HEK293 (cell line): ENCODE results near the gene EXOG.

Experiments used
- CTCF ChIA-PET: fragments of 350-600 bp; formaldehyde crosslinking; extraction: SDS; loops from one replicate; lab custom pipeline; 2021; ENCODE audit warnings: antibody characterized with exemption; lab: Yijun Ruan, JAX
- POLR2A ChIA-PET: fragments of 300-600 bp; formaldehyde crosslinking; extraction: SDS; loops from one replicate; lab custom pipeline; 2020; ENCODE audit warnings: antibody characterized with exemption, inconsistent platforms; lab: Yijun Ruan, JAX
- H3K27ac ChIP-seq: fragments of 200-500 bp; sonication (Bioruptor generic); 2 replicates; pipeline ENCODE4 v1.5.1; 2014; ENCODE audit warnings: low read depth, low read length, control low read depth, inconsistent platforms; ENCODE audit errors: extremely low read depth
- H3K36me3 ChIP-seq, 2 experiments: fragments of 200-500 bp in 1 of 2; sonication (Bioruptor generic) in 1 of 2; 1 replicate in 1 of 2; 2 replicates in 1 of 2; pipeline ENCODE4 v1.5.1; 2014 to 2017; ENCODE audit warnings: inconsistent platforms in 2 of 2, low read length in 2 of 2; ENCODE audit not compliant: control insufficient read depth in 2 of 2, insufficient read depth in 1 of 2
- H3K4me1 ChIP-seq: fragments of 200-500 bp; sonication (Bioruptor generic); 2 replicates; pipeline ENCODE4 v1.5.1; 2014; ENCODE audit warnings: mild to moderate bottlenecking, low read length, inconsistent platforms; ENCODE audit not compliant: control insufficient read depth, insufficient read depth
- H3K4me3 ChIP-seq: 2 replicates; pipeline ENCODE4 v1.5.1; 2011; ENCODE audit warnings: low read depth, mild to moderate bottlenecking, control low read depth, low read length, moderate library complexity
- H3K9me3 ChIP-seq: fragments of 200-500 bp; sonication (Bioruptor generic); 2 replicates; pipeline ENCODE4 v1.5.1; 2014; ENCODE audit warnings: low read depth, low read length, inconsistent platforms; ENCODE audit not compliant: control insufficient read depth, insufficient read depth
- EGR2 ChIP-seq: fragments of 450-650 bp; formaldehyde crosslinking; IDR thresholded peaks from 2 replicates; pipeline ENCODE4 v1.5.1; 2016; ENCODE audit warnings: low read depth, missing biosample characterization, missing genetic modification characterization
- GFI1B ChIP-seq: fragments of 450-650 bp; formaldehyde crosslinking; IDR thresholded peaks from 2 replicates; pipeline ENCODE4 v1.5.1; 2016; ENCODE audit warnings: missing biosample characterization, missing genetic modification characterization
- GLIS1 ChIP-seq: fragments of 450-650 bp; formaldehyde crosslinking; IDR thresholded peaks from 2 replicates; pipeline ENCODE4 v1.5.1; 2016; ENCODE audit warnings: missing biosample characterization, missing genetic modification characterization
- HOXA7 ChIP-seq: sonication (generic); formaldehyde crosslinking; IDR thresholded peaks from 2 replicates; pipeline ENCODE4 v1.8.1; 2022; ENCODE audit warnings: missing genetic modification reagents, borderline replicate concordance
- HOXD13 ChIP-seq: sonication (generic); formaldehyde crosslinking; IDR thresholded peaks from 2 replicates; pipeline ENCODE4 v1.8.0; 2022; ENCODE audit warnings: missing genetic modification reagents, borderline replicate concordance
- KLF1 ChIP-seq: fragments of 450-650 bp; formaldehyde crosslinking; IDR thresholded peaks from 2 replicates; pipeline ENCODE4 v1.5.1; 2016; ENCODE audit warnings: missing biosample characterization, missing genetic modification characterization
- KLF17 ChIP-seq: fragments of 450-650 bp; formaldehyde crosslinking; IDR thresholded peaks from 2 replicates; pipeline ENCODE4 v1.5.1; 2016; ENCODE audit warnings: missing biosample characterization, missing genetic modification characterization
- OSR2 ChIP-seq: fragments of 450-650 bp; formaldehyde crosslinking; IDR thresholded peaks from 2 replicates; pipeline ENCODE4 v1.5.1; 2016; ENCODE audit warnings: missing biosample characterization, missing genetic modification characterization
- PRDM10 ChIP-seq: fragments of 450-650 bp; formaldehyde crosslinking; IDR thresholded peaks from 2 replicates; pipeline ENCODE4 v1.5.1; 2016; ENCODE audit warnings: missing biosample characterization, missing genetic modification characterization
- PRDM6 ChIP-seq: fragments of 450-650 bp; formaldehyde crosslinking; IDR thresholded peaks from 2 replicates; pipeline ENCODE4 v1.5.1; 2017; ENCODE audit warnings: missing biosample characterization, missing genetic modification characterization
- RBAK ChIP-seq: fragments of 450-650 bp; formaldehyde crosslinking; IDR thresholded peaks from 2 replicates; pipeline ENCODE4 v1.5.1; 2016; ENCODE audit warnings: missing biosample characterization, missing genetic modification characterization
- YY1 ChIP-seq: fragments of 450-650 bp; formaldehyde crosslinking; IDR thresholded peaks from 2 replicates; pipeline ENCODE4 v1.5.1; 2018; ENCODE audit warnings: missing biosample characterization, missing genetic modification characterization
- ZFP3 ChIP-seq: fragments of 450-650 bp; formaldehyde crosslinking; IDR thresholded peaks from 2 replicates; pipeline ENCODE4 v1.5.1; 2016; ENCODE audit warnings: low read depth, missing biosample characterization, missing genetic modification characterization
- ZNF140 ChIP-seq: fragments of 450-650 bp; formaldehyde crosslinking; IDR thresholded peaks from 2 replicates; pipeline ENCODE4 v1.5.1; 2016; ENCODE audit warnings: missing biosample characterization, missing genetic modification characterization
- ZNF2 ChIP-seq: fragments of 450-650 bp; formaldehyde crosslinking; IDR thresholded peaks from 2 replicates; pipeline ENCODE4 v1.5.1; 2016; ENCODE audit warnings: missing biosample characterization, missing genetic modification characterization
- ZNF311 ChIP-seq: fragments of 450-650 bp; formaldehyde crosslinking; IDR thresholded peaks from 2 replicates; pipeline ENCODE4 v1.5.1; 2017; ENCODE audit warnings: missing biosample characterization, missing genetic modification characterization, borderline replicate concordance
- ZNF362 ChIP-seq: fragments of 450-650 bp; formaldehyde crosslinking; IDR thresholded peaks from 2 replicates; pipeline ENCODE4 v1.5.1; 2016; ENCODE audit warnings: missing biosample characterization, missing genetic modification characterization
- ZNF529 ChIP-seq: fragments of 450-650 bp; formaldehyde crosslinking; IDR thresholded peaks from 2 replicates; pipeline ENCODE4 v1.5.1; 2017; ENCODE audit warnings: missing genetic modification characterization, missing biosample characterization; ENCODE audit not compliant: insufficient replicate concordance
- ZNF561 ChIP-seq: fragments of 450-650 bp; IDR thresholded peaks from 2 replicates; pipeline ENCODE4 v1.5.1; 2018; ENCODE audit warnings: missing biosample characterization, missing genetic modification characterization, borderline replicate concordance
- ZNF596 ChIP-seq: fragments of 450-650 bp; IDR thresholded peaks from 2 replicates; pipeline ENCODE4 v1.5.0; 2018; ENCODE audit warnings: missing biosample characterization, mild to moderate bottlenecking, missing genetic modification characterization, moderate library complexity
- ZNF658 ChIP-seq: fragments of 450-650 bp; formaldehyde crosslinking; IDR thresholded peaks from 2 replicates; pipeline ENCODE4; 2016; ENCODE audit warnings: missing biosample characterization, missing genetic modification characterization
- ZSCAN18 ChIP-seq: fragments of 450-650 bp; formaldehyde crosslinking; IDR thresholded peaks from 2 replicates; pipeline ENCODE4 v1.5.1; 2016; ENCODE audit warnings: missing biosample characterization, missing genetic modification characterization

EXOG gene

GRCh38 chr3:38542401-38543298 is 46.5 kb downstream of the EXOG start:
- CTCF ChIA-PET, result no interaction called here
- Histone ChIP-seq H3K9me3 (no peaks in the 10 kb centered on the region), H3K36me3 (no peaks in the 10 kb centered on the region), H3K4me3 (no peak overlapping the region), H3K27ac (no peak overlapping the region), H3K4me1 (no peaks in the 10 kb centered on the region)
- POLR2A ChIA-PET, result no interaction called here
- TF ChIP-seq GLIS1 (tag by site-specific recombination) (peak; percentile 39), GFI1B (no peak)

- ChIA-PET POLR2A (no interaction called here), CTCF (interaction anchor here (1.6 kb wide), 1 partner anchor 109 kb away, joined by 3 read pairs; no protein-coding TSS in a partner anchor)
- H3K4me1 ChIP-seq, result no peaks in the 10 kb centered on the region
- no peaks in the 10 kb centered on the region for H3K9me3 ChIP-seq
- no peak overlapping the region for H3K27ac ChIP-seq
- H3K4me3 ChIP-seq, result no peak overlapping the region
- H3K36me3 ChIP-seq, result no peaks in the 10 kb centered on the region
- TF ChIP-seq ZNF362 (tag by site-specific recombination) (no peak), YY1 (tag by site-specific recombination) (no peak), PRDM10 (tag by site-specific recombination) (no peak), HOXA7 (CRISPR knock-in tag) (no peak), ZNF2 (tag by site-specific recombination) (no peak), ZNF311 (tag by site-specific recombination) (no peak), ZNF596 (tag by site-specific recombination) (no peak), ZNF529 (tag by site-specific recombination) (no peak), EGR2 (tag by site-specific recombination) (no peak), RBAK (tag by site-specific recombination) (no peak), OSR2 (no peak), ZSCAN18 (tag by site-specific recombination) (no peak), HOXD13 (CRISPR knock-in tag) (no peak), ZNF140 (tag by site-specific recombination) (no peak), ZFP3 (tag by site-specific recombination) (no peak), KLF1 (tag by site-specific recombination) (no peak), PRDM6 (tag by site-specific recombination) (no peak), KLF17 (no peak), ZNF561 (tag by site-specific recombination) (no peak), ZNF658 (tag by site-specific recombination) (no peak)
Observed at GRCh38 chr3:38543586-38543985, 47.4 kb downstream of the EXOG start.
